ENCODE data around the gene PDCD1LG2.

The PDCD1LG2 gene

GRCh38 chr9:5551368-5552150, 41.2 kb downstream of the PDCD1LG2 start:
- TF ChIP-seq, protein P1, sequence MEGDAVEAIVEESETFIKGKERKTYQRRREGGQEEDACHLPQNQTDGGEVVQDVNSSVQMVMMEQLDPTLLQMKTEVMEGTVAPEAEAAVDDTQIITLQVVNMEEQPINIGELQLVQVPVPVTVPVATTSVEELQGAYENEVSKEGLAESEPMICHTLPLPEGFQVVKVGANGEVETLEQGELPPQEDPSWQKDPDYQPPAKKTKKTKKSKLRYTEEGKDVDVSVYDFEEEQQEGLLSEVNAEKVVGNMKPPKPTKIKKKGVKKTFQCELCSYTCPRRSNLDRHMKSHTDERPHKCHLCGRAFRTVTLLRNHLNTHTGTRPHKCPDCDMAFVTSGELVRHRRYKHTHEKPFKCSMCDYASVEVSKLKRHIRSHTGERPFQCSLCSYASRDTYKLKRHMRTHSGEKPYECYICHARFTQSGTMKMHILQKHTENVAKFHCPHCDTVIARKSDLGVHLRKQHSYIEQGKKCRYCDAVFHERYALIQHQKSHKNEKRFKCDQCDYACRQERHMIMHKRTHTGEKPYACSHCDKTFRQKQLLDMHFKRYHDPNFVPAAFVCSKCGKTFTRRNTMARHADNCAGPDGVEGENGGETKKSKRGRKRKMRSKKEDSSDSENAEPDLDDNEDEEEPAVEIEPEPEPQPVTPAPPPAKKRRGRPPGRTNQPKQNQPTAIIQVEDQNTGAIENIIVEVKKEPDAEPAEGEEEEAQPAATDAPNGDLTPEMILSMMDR (IDR thresholded peaks at IDR 0.05; ENCODE audit: control insufficient read depth, extremely low read depth, insufficient read depth), result no peak
- H3K4me3 ChIP-seq (ENCODE audit: low read depth, low read length), result no peak overlapping the region
- DNase-seq (ENCODE audit: low read depth), result no peak

DNA sequence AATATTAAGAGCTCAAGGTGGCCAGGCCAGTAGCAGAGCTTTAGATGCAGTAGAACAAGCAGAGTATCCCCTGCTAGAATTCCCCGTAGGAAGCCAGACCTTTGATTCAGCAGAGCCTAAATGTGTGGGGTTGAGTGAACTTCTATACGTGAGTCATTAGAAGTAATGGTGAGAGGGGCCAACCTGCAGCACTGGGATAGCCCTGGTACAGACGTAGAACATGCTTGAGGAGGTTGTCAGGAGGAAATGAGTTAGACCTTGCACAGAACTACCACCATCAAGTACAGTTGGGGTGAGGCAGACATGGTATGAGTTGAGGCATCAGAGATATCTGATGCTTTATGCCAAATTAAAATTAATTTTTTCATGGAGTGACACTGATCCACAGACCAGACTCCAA, 42.0 kb downstream of the PDCD1LG2 start:
- DNase-seq (ENCODE audit: low read depth), result no peak
- TF ChIP-seq, protein P1 (IDR thresholded peaks at IDR 0.05; ENCODE audit: control insufficient read depth, extremely low read depth, insufficient read depth), result no peak
- no peak overlapping the region for H3K4me3 ChIP-seq (ENCODE audit: low read depth, low read length)

DNA sequence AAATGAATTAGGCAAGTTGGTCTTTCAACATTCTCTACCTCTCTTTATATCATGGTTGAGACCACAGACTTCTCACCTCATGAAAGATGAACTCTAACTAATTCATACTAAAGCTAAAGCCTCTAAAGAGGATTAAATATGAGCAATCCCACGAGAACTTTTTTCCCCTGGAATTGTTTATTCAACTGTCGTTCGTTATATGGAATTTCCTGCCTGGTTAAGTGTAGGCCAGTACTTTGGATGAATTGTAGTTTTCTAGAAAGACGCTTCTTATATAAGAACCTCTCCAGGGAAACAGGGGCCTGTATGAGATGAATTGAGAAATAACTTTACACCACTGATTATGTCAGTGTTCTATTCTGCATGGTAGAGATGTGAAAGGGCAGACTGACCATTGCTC, 42.9 kb downstream of the PDCD1LG2 start:
- no peak overlapping the region for H3K4me3 ChIP-seq (ENCODE audit: low read depth, low read length)
- TF ChIP-seq, protein P1 (IDR thresholded peaks at IDR 0.05; ENCODE audit: control insufficient read depth, extremely low read depth, insufficient read depth), result no peak
- no peak for DNase-seq (ENCODE audit: low read depth)

- DNase-seq (ENCODE audit: low read depth), result no peak
- TF ChIP-seq, protein P1 (IDR thresholded peaks at IDR 0.05; ENCODE audit: control insufficient read depth, extremely low read depth, insufficient read depth), result no peak
- H3K4me3 ChIP-seq (ENCODE audit: low read depth, low read length), result no peak overlapping the region
Measured at GRCh38 chr9:5554254-5554653, 43.9 kb downstream of the PDCD1LG2 start.

DNA sequence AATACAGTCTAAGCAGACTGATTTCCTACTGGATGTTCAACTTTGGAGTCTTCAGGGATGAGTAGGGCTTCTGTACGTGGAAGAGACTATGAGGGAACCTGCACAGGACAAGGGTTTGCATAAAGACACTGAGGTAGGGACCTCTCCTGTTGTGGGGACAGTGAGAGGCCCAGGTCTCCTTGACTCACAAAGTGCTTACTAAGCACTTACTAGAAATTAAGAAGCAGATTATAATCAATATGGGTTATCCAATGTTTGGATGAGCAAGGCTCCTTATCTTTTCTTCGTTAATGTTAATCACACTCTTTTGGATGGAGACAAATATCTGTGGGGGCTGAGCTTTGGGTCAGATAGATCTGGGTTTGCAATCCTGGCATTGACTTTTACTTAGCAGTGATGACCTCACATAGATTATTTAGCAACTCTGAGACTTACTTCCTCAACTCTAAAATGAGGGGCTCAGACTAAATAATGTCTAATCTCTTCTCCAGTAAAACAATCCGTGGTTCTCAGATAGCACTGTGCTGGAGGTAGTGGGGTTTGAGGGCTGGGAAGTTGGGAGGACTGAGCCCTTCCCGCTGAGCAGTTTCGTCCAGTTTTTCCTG, 45.9 kb downstream of the PDCD1LG2 start:
- no peak for DNase-seq (ENCODE audit: low read depth)
- TF ChIP-seq, protein P1 (IDR thresholded peaks at IDR 0.05; ENCODE audit: control insufficient read depth, extremely low read depth, insufficient read depth), result no peak

DNA sequence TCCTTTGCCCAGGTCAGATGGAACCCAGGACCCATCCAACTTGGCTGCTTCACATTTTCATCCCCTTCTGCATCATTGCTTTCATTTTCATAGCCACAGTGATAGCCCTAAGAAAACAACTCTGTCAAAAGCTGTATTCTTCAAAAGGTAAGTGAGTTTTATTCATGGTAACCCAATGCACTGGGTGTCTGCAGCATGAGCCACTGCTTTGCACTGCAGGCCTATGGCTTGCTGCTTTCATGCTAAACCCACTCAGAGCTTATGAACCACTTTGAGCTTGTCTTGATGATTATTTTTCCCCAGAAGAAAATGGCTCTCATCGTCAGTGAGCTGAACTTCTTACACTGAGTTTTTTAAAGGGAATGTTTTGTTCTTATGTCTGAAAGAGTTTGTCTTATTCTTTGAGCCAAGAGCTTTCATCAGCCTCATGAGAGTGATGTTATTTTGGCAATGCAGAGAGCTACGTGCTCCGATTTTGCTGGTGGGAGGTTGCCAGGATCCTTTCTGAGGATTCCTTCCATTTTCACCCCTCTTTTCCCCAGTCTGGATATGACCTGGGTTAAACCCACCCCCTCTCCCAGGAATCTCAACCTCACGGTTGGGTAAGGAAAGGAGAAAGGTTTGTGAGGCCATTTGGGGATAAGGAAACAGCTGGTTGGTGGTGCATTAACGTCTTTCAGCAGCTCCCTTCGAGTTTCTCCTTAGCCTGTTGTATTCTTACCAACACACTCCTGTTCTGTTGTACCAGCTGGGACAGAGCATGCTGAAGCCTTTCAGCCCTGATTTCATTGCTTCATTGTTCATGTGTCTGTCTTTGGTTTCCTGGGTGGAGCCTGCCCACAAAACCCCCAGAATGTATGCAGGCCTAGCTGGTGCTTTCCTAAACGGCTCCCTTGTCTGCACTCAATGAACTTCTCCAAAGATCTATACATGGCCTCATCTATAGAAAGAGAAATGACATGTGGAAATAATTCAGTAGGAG, 47.6 kb downstream of the PDCD1LG2 start:
- H3K4me3 ChIP-seq (ENCODE audit: low read depth, low read length), result no peak overlapping the region
- DNase-seq (ENCODE audit: low read depth), result no peak
- TF ChIP-seq, protein P1 (IDR thresholded peaks at IDR 0.05; ENCODE audit: control insufficient read depth, extremely low read depth, insufficient read depth), result no peak

More for the DNA sequence above, 45.9 kb downstream of the PDCD1LG2 start:
- H3K4me3 ChIP-seq (ENCODE audit: low read depth, low read length), result no peak overlapping the region

All from LNCaP clone FGC (cell line).